Renal cortical epithelial cell (primary cell): Measurements from ENCODE around the gene IFIT3. TPM values are rescaled to one million over a fixed set of nuclear protein-coding genes. Genes with fewer than 3 reads are reported as not detected.

ENCODE experiments used
- DNase-seq: peaks from one replicate; pipeline ENCODE4 v3.0.0-alpha.2; 2011; ENCODE audit warnings: low read depth
- total RNA-seq: library from RNA; depleted of rRNA; stranded (reverse); fragments of >200 nt; gene quantifications from 2 replicates; pipeline ENCODE4 v1.2.3, GENCODE V29; 2014

The IFIT3 gene
- total RNA-seq, 1 donor from 2014 or later: 12.8 TPM

DNA sequence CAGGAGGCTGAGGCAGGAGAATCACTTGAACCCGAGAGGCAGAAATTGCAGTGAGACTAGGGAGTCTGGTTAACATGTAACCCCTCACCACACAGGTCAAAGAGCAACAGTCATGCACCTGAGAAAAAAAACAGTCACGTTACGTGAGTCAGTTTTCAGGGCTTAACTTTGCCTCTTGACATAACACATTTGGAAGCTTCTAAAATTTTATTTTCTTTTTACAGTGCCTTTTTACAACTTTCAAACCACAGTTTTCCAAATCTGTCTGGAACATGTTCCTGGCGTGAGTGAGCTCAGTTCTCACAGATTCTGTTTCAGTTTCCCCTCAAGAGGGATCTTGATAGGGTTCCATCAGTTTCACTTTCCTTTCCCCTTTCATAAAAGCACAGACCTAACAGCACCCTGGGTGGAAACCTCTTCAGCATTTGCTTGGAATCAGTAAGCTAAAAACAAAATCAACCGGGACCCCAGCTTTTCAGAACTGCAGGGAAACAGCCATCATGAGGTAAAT lies 4.4 kb downstream of the IFIT3 start:
- peak; percentile 79 for DNase-seq

DNA sequence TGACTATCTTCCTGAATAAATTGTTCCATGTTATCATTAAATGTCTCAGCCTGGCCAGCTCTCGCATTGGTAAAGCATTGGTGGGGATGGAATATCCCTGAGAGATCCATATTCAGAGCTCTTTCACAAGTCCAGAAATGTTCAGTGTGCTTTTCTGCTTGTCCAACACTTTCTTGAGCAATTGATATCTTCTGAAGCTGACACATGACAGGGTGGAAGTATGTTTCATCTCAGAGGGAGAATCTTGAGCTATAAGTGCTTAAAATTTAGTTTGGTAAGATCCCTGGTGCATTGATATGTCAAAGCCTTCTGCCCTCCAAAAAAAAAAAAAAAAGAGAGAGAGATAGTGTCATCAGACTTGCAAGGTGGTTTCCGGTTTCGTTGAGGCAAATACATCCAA lies 7.4 kb downstream of the IFIT3 start:
- DNase-seq: no peak

DNA sequence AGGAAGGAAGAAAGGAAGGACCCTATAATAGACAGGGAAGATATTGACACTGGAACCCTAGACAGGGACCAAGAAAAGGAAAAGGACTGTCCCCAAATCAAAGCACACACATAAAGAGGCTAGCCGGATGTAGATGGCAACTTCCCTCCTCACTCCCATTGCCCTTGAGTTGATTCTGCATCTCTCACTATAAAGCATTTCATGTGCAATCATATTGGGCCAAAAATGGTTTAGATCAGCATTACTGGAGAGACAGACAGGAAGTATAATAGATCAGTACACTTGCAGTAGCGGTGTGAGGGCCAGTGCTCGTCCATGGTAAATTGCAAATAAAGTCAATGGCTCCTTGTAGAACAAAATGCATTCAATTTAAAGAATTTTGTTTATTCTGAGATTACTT lies 8.4 kb downstream of the IFIT3 start:
- DNase-seq: no peak

DNA sequence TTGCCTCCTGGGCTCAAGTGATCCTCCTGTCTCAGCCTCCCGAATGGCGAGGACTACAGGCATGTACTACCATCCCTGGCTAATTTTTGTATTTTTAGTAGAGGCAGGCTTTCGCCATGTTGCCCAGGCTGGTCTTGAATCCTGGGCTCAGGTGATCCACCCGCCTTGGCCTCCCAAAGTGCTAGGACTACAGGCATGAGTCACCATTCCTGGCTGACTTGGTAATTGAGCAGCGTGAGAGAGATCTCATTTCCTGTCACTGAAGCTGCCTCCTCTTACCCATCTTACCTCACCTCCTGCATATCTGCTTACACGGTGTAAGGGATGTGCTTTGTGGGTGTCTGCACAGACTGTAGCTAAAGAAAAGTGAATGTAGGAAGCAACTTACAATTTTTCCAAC lies 9.7 kb downstream of the IFIT3 start:
- peak; percentile 91 for DNase-seq

DNA sequence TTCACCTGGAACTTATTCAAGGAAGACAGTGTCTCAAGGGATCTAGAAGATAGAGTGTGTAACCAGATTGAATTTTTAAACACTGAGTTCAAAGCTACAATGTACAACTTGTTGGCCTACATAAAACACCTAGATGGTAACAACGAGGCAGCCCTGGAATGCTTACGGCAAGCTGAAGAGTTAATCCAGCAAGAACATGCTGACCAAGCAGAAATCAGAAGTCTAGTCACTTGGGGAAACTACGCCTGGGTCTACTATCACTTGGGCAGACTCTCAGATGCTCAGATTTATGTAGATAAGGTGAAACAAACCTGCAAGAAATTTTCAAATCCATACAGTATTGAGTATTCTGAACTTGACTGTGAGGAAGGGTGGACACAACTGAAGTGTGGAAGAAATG lies 10.9 kb downstream of the IFIT3 start:
- no peak for DNase-seq

DNA sequence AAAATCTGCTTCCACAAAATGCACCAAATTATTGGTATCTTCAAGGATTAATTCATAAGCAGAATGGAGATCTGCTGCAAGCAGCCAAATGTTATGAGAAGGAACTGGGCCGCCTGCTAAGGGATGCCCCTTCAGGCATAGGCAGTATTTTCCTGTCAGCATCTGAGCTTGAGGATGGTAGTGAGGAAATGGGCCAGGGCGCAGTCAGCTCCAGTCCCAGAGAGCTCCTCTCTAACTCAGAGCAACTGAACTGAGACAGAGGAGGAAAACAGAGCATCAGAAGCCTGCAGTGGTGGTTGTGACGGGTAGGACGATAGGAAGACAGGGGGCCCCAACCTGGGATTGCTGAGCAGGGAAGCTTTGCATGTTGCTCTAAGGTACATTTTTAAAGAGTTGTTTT lies 12.1 kb downstream of the IFIT3 start:
- no peak for DNase-seq

DNA sequence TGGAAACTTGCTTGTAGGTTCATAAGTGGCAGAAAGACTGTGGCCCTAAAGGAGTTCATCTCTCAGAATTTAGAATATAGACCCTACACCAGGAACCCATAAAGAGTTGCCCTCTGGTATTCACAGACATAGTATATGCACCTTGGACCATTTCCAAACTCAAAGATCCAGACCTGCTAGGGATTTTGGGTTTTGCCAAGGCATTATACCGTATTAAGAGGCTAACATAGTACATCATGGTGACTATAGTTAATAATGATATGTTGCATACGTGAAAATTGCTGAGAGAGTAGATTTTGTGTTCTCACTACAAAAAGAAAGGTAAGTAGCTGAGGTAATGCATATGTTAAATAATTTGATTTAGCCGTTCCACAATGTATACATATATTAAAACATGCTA lies 13.9 kb downstream of the IFIT3 start:
- no peak for DNase-seq

DNA sequence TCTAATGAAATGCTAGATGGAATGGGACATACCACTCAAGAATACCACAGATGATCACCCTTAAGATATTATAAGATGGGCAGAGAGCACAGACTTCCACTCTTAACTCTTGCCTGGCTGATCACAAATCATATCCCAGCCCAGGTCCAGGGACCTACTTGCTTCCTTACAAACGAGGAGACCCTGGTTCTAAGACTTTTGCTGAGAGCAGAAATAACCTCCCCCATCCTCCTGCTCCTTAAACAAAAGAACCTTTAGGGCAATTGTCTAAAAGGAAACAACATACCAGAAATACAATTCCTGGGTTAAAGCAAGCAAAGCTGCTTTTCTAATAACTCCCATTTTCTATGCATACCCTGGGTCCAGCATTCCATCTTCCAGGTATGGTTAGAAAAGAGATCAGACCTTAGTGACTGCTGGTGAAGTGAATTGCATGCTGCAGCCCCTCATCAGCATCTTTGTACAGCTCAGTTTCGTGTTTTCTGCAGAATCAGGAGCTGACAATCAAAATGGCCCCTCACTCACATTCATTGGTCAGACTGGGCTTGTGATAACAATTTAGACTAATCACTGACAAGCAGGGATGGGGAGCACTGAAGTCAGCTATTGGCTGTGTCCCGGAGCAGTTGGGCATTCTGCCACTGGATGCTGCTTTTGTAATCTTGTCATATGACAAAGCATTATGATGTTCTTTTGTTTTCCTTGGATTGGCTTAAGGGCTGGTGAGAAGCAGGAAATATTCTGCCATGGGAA lies 14.6 kb downstream of the IFIT3 start:
- peak; percentile 64 for DNase-seq

DNA sequence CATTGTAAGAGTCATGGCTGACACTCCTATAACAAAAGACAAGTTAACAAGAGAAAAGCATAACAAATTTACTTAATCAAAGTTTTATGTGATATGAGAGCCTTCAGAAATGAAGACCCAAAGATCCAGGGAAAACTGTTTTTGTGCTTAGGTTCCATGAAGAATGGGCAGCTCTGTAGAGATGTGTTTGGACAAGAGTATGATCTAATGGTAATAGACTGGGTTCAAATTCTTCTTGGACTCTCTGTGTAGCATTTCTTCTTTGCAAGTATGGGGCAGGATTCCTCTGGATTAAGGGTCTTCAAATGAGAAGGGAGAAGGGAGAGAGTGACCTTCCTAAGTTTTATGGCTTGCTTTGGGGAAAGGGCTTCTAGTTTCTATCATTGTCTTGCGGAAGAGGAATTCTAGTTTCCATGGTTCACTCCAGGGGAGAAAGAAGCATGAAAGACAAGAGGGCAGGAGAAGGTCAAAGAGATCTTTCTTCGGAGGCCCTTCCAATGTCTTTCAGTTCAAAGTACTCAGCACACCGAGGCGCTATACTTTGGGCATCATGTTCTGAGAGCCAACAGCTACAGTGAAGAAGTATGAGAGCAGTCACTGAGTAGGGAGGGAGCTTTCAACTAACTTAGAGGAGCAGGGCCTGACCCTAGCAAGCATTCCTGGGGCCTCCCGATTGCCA lies 15.4 kb downstream of the IFIT3 start:
- no peak for DNase-seq

DNA sequence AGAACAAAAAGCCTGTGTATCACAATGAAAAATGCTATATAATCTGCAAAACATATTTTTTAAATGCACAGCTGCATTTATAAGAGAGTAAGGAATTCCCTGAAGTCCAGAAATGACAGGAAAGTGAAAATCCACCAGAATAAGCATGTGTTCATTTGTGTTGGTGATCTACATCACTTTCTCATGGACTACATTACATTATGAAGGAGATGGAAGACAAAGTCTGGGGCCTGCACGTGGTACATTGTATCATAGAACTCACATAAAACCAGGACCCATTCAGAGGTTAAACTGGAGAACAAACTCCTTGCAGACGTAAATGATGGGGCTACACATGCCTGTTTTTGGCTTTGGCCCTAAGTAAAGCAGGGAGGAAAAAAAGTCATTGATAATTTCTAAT lies 16.4 kb downstream of the IFIT3 start:
- DNase-seq: no peak

DNA sequence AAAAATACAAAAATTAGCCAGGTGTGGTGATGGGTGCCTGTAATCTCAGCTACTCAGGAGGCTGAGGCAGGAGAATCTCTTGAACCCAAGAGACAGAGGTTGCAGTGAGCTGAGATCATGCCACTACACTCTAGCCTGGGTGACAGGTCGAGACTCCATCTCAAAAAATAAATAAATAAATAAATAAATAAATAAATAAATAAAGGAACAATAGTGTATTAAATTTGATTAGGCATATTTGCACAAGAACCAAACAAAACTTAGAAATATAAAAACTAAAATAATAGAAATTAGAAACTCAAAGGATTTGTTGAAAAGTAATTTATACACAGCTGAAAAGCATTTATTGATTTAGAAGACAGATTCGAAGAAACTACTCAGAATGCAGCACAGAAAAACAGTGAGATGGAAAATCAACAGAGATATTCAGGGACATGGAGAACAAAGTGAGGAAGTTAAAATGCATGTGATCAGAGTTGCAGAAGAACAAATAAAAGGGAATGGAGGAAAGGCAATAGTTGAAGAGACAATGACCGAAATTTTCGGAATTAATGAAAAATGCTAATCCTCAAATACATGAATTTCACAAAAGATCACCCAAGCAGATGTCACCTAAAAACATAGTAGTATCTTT lies 17.7 kb downstream of the IFIT3 start:
- DNase-seq: no peak

DNA sequence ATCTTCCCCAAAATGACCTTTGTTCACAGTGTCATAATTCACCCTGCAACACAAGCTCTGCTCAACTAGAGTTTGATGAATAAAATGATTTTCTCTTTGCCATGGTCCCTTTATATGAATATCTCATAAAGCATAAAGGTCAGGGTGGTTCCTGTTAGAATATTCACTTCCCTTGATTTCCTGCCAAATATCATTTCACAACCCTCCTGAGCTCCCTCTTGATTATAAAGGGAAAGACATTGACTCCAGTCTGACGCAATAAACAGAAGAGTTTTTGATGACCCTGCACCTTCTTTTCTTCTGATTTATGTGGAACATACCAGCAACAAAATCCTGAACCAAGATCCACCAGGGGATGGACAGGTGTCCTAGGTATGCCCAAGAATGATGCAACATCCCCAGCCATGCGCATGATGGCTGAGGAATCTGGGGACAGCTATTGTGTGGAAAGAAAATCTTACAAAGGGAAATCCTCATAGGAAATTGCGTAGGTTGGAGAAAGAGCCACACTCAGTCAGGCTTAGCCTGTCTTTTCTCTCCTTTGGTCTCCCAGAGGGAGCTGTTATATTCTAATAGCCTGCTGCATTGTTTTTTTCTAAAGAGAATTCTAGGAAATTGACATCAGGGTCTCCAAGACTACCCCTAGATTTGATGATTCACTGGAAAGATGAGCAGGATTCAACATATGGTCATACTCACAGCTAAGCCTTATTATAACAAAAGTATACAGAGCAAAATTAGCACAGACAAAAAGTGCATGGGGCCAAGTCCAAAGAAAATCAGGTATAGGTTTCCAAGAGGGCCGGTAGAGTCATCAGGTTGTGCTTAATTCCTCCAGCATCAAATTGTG lies 18.8 kb downstream of the IFIT3 start:
- peak; percentile 62 for DNase-seq

DNA sequence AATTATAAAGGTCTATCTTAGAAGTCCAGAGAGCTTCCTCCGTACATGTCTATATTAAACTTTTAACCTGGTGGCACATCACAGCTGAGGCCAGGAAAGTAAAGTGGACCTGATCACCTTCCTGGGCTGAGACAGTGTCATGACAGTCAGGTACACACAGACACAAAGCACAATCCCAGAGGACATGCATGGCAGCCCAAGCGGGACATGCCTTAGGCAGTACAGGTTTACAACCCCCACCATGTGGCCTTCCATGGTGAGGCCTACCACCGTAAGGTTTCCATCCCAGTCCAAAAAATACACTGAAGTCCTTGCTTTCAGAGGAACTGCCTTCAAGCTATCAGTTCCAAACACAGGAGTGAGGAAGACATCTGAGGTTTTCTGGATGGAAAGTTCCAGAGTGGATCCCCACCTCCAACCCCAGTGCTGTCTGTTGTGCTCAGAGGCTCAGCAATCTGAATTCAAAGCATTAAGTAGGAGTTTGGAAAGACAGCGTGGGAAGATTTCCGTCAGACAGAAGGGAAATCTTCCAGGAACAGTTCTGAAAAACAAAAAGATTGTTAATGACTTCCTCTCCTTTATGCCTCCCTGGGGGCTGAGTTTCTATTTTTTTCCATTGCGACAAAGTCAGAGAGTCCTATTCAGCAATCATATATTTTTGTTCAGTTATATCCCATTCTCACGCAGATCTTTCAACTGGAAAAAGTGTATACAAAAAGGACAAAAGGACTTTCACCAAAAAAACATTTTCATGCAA lies 20.1 kb downstream of the IFIT3 start:
- peak; percentile 47 for DNase-seq

DNA sequence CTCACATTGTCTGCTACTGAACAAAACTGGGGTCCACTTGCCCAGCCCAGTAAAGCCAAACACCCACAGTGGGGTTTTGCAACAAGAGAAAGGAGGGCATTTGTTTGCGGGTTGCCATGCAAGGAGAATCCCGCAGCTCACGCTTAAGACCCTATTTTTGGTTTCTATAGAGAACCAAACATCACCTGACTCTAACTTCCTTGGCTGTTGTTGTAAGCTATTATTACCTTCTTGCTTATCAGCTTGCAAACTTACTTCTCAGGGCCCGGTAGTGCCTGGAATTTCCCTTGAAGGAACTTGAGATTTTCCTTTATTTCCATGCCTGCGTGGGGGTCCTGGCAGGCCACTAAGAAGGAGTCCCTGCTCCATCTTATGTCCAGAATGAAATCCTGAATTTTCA lies 20.7 kb downstream of the IFIT3 start:
- DNase-seq: no peak

DNA sequence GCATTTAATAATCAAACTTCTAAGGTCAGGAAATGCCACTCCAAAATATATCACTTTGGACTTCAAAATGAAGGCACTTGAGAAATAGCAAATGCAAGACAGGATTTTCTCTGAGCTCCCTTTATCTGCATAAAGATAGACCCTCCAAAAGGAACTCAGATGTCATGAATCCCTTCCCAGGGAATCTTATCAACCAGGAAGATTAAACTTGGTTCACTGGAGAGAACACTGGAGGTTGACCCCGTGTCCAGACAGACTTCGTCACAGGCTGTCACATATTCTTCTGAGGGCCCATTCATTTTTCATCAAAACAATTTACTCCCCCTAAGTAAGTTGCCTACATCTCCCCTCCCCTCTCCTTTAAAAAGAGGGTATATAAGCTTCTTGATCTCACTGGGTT lies 21.2 kb downstream of the IFIT3 start:
- no peak for DNase-seq

DNA sequence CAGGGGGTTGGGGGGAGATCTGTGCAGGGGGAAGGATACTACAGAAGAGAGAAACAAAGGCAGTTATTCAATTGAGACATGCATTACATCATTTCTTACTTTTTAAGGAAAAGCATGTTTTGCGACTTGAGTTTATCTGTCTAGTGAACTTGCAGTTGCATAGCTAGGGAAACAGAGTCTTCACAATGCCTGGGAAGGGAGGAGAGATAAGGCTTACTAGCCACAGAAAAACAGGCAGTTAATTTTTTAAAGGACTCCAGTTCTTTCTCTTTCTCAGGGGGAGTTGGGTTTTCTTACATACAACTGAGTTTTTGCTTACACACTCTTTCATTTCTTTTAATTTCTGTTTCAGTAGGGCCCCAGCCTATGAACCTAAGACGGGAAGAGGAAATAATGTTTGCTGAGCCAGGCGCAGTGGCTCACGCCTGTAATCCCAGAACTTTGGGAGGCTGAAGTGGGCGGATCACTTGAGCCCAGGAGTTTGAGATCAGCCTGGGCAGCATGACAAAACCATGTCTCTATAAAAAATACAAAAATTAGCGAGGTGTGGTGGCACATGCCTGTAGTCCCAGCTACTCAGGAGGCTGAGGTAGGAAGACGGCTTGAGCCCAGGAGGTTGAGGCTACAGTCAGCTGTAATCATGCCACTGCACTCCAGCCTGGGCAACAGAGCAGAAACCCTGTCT lies 23.0 kb downstream of the IFIT3 start:
- DNase-seq: peak; percentile 62

DNA sequence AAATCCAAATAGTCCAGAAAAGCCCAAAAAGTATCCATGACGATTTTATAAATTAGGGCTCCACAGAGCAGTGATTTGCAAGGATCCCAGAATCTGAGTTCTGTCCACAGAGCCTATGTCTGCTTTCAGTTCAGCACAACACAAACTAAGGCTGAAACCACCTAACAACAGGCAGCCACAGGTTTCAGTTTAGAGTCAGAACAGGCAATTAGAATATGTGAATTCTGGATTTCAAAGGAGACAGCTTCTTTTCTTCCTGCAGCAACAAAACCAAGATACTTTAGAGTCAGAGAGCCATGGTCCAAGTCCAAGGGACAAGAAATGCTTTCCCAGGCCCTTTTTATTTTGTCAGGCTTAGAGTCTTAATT lies 23.6 kb downstream of the IFIT3 start:
- DNase-seq: peak; percentile 75

DNA sequence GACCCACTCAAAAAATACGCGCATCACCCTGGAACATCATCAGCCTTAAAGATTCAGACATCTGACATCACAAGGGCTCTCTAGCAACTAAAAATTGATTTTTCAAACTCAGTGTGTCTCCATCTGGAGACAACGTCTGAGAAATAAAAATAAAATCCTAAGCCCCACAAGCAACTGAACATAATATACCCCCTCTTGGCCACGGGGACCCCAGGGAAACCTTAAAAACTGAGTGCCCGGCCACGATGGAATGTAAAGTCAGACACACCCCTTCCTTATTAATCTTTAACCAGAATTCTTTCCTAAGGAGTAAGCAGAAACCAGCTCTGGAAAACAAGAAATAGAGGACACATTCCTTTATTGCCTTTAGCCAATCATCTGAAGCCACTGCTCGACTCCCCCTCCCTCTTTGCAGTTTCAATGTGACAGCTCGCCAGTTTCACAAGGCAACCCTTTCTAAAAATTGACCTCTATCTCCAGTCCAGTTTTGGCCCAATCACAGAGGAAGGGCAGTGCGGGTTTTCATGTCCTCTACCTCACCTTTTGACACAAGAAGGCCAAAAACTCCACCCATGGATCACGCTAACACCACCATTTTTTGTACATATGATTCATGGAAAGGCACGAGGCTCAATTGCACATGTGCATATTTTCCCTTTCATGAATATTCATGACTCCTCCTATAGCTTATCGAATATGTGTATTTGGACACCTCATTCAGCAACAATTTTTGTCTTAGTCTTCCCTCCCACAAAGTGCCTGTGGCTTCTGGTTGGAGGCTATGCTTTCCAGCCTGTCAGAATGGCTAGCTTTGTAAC lies 24.2 kb downstream of the IFIT3 start:
- DNase-seq: peak; percentile 99

DNA sequence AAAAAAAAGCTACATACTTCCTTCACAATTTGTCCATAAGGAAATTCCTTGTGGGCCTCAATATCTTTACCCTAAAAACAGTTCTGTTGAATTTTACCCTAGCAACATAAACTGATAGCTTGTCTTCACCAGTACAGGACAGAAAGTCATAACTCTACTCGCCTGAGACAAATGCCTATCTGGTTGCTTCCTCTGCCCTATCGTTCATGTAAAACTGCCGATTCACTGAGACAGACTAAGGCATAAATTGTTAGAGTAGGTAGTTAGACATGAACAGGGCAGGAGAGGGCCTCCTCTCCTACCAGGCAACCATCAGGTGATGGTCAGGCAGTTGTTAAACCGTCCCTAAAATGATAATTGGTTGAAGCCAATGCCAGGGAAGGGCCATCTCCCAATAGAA lies 25.0 kb downstream of the IFIT3 start:
- DNase-seq: no peak

DNA sequence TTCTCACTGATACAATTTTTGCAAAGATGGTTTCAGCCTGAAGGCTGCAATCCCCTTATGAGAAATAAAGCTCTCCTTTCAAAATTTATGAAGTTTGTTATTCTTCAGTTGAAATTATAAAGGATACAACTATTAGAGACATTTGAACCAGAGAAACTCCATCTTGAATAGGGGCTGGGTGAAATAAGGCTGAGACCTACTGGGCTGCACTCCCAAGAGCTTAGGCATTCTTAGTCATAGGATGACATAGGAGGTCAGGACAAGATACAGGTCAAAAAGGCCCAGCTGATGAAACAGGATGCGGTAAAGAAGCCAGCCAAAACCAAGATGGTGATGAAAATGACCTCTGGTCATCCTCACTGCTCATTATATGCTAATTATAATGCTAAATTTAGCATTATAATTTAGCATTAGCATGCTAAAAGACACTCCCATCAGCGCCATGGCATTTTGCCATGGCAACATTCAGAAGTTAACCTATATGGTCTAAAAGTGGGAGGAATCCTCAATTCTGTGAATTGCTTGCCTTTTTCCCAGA lies 27.7 kb downstream of the IFIT3 start:
- DNase-seq: no peak
